ENCODE results near the gene HIRA. TPM values are rescaled to one million over a fixed set of nuclear protein-coding genes. Genes with fewer than 3 reads are reported as not detected.
A peak's percentile ranks its signal among the peaks of the same experiment; 100 is the strongest.
"Not testable (repeated sequence)": the region's sequence is repeated elsewhere in the genome, so short reads cannot be mapped to it uniquely, and the experiment has no call there.

The HIRA gene
- total RNA-seq, 1 experiment from 2014 or later = 31.4 TPM

GRCh38 chr22:19455033-19455432 lies 23.5 kb upstream of the HIRA start:
- peaks cover 34% of the 10 kb centered on the region for H3K36me3 ChIP-seq (replicated peaks; ENCODE audit: control insufficient read depth, insufficient read depth, low read length)
- no peak for DNase-seq
- H3K27me3 ChIP-seq (ENCODE audit: control insufficient read depth, insufficient read depth, low read length) = no peaks in the 10 kb centered on the region
- no peak overlapping the region for H3K4me3 ChIP-seq (ENCODE audit: insufficient read depth, low read depth, low read length)

- Histone ChIP-seq H3K36me3 (replicated peaks; ENCODE audit: control insufficient read depth, insufficient read depth, low read length) (peaks cover 34% of the 10 kb centered on the region), H3K4me3 (ENCODE audit: insufficient read depth, low read depth, low read length) (no peak overlapping the region), H3K27me3 (ENCODE audit: control insufficient read depth, insufficient read depth, low read length) (no peaks in the 10 kb centered on the region)
- DNase-seq = no peak
These were observed 22.6 kb upstream of the HIRA start for GRCh38 chr22:19454156-19454555.

GRCh38 chr22:19453718-19454117 lies 22.2 kb upstream of the HIRA start:
- Histone ChIP-seq H3K36me3 (replicated peaks; ENCODE audit: control insufficient read depth, insufficient read depth, low read length) (peaks cover 34% of the 10 kb centered on the region), H3K4me3 (ENCODE audit: insufficient read depth, low read depth, low read length) (no peak overlapping the region), H3K27me3 (ENCODE audit: control insufficient read depth, insufficient read depth, low read length) (no peaks in the 10 kb centered on the region)
- DNase-seq = no peak

GRCh38 chr22:19451570-19451969 lies 20.0 kb upstream of the HIRA start:
- peaks cover 25% of the 10 kb centered on the region for H3K36me3 ChIP-seq (replicated peaks; ENCODE audit: control insufficient read depth, insufficient read depth, low read length)
- H3K27me3 ChIP-seq (ENCODE audit: control insufficient read depth, insufficient read depth, low read length) = no peaks in the 10 kb centered on the region
- no peak overlapping the region for H3K4me3 ChIP-seq (ENCODE audit: insufficient read depth, low read depth, low read length)
- no peak for DNase-seq

- peaks cover 17% of the 10 kb centered on the region for H3K36me3 ChIP-seq (replicated peaks; ENCODE audit: control insufficient read depth, insufficient read depth, low read length)
- H3K27me3 ChIP-seq (ENCODE audit: control insufficient read depth, insufficient read depth, low read length) = no peaks in the 10 kb centered on the region
- no peak for DNase-seq
- no peak overlapping the region for H3K4me3 ChIP-seq (ENCODE audit: insufficient read depth, low read depth, low read length)
These were observed 19.0 kb upstream of the HIRA start for GRCh38 chr22:19450363-19451175.

- no peak for DNase-seq
- H3K27me3 ChIP-seq (ENCODE audit: control insufficient read depth, insufficient read depth, low read length) = no peaks in the 10 kb centered on the region
- peaks cover 15% of the 10 kb centered on the region for H3K36me3 ChIP-seq (replicated peaks; ENCODE audit: control insufficient read depth, insufficient read depth, low read length)
- no peak overlapping the region for H3K4me3 ChIP-seq (ENCODE audit: insufficient read depth, low read depth, low read length)
These were observed 17.9 kb upstream of the HIRA start for GRCh38 chr22:19449422-19449767.

GRCh38 chr22:19448739-19449421 lies 17.3 kb upstream of the HIRA start:
- Histone ChIP-seq H3K4me3 (ENCODE audit: insufficient read depth, low read depth, low read length) (no peak overlapping the region), H3K27me3 (ENCODE audit: control insufficient read depth, insufficient read depth, low read length) (no peaks in the 10 kb centered on the region), H3K36me3 (replicated peaks; ENCODE audit: control insufficient read depth, insufficient read depth, low read length) (peaks cover 17% of the 10 kb centered on the region)
- DNase-seq = no peak

GRCh38 chr22:19448076-19448607 lies 16.6 kb upstream of the HIRA start:
- Histone ChIP-seq H3K4me3 (ENCODE audit: insufficient read depth, low read depth, low read length) (peak overlapping the region; percentile 70), H3K36me3 (replicated peaks; ENCODE audit: control insufficient read depth, insufficient read depth, low read length) (peaks cover 15% of the 10 kb centered on the region), H3K27me3 (ENCODE audit: control insufficient read depth, insufficient read depth, low read length) (no peaks in the 10 kb centered on the region)
- DNase-seq = peak; percentile 81

- DNase-seq = peak; percentile 99
- peaks cover 15% of the 10 kb centered on the region for H3K36me3 ChIP-seq (replicated peaks; ENCODE audit: control insufficient read depth, insufficient read depth, low read length)
- H3K4me3 ChIP-seq (ENCODE audit: insufficient read depth, low read depth, low read length) = peak within 1 kb of the TSS; percentile 79
- H3K27me3 ChIP-seq (ENCODE audit: control insufficient read depth, insufficient read depth, low read length) = no peaks in the 10 kb centered on the region
These were observed 16.0 kb upstream of the HIRA start, which contains the start of gene C22orf39 for GRCh38 chr22:19447330-19448075. TSS of gene C22orf39 (minus strand) at chr22:19447711. CDS start at chr22:19447688, 23 bp downstream.

- no peak for DNase-seq
- no peaks in the 10 kb centered on the region for H3K27me3 ChIP-seq (ENCODE audit: control insufficient read depth, insufficient read depth, low read length)
- peaks cover 12% of the 10 kb centered on the region for H3K36me3 ChIP-seq (replicated peaks; ENCODE audit: control insufficient read depth, insufficient read depth, low read length)
- H3K4me3 ChIP-seq (ENCODE audit: insufficient read depth, low read depth, low read length) = peak overlapping the region; percentile 79
These were observed 15.2 kb upstream of the HIRA start for GRCh38 chr22:19446603-19447329.

- H3K4me3 ChIP-seq (ENCODE audit: insufficient read depth, low read depth, low read length); H3K27me3 ChIP-seq (ENCODE audit: control insufficient read depth, insufficient read depth, low read length); DNase-seq; H3K36me3 ChIP-seq (replicated peaks; ENCODE audit: control insufficient read depth, insufficient read depth, low read length): not testable (repeated sequence)
These were observed 13.9 kb upstream of the HIRA start for GRCh38 chr22:19445279-19445982.

GRCh38 chr22:19443544-19444211 lies 12.1 kb upstream of the HIRA start:
- no peaks in the 10 kb centered on the region for H3K27me3 ChIP-seq (ENCODE audit: control insufficient read depth, insufficient read depth, low read length)

GRCh38 chr22:19442166-19442565 lies 10.6 kb upstream of the HIRA start:
- Histone ChIP-seq H3K36me3 (replicated peaks; ENCODE audit: control insufficient read depth, insufficient read depth, low read length) (peaks cover 7% of the 10 kb centered on the region), H3K4me3 (ENCODE audit: insufficient read depth, low read depth, low read length) (no peak overlapping the region), H3K27me3 (ENCODE audit: control insufficient read depth, insufficient read depth, low read length) (no peaks in the 10 kb centered on the region)
- no peak for DNase-seq

More at GRCh38 chr22:19443544-19444211, 12.1 kb upstream of the HIRA start:
- no peak overlapping the region for H3K4me3 ChIP-seq (ENCODE audit: insufficient read depth, low read depth, low read length)
- peaks cover 7% of the 10 kb centered on the region for H3K36me3 ChIP-seq (replicated peaks; ENCODE audit: control insufficient read depth, insufficient read depth, low read length)
- no peak for DNase-seq
